Islet of Langerhans (tissue), 1 donor: Measurements from ENCODE around the gene RIPK4.
"Not testable (repeated sequence)": the region's sequence is repeated elsewhere in the genome, so short reads cannot be mapped to it uniquely, and the experiment has no call there.

ENCODE experiments used
- FAIRE-seq: peaks from one replicate; lab custom pipeline; 2011; peaks lifted over from hg19 to GRCh38; lab: Jason Lieb, UNC

Gene RIPK4

GRCh38 chr21:41794600-41794999, 27.7 kb upstream of the RIPK4 start:
- FAIRE-seq = no peak

- no peak for FAIRE-seq
Measured at GRCh38 chr21:41792711-41793110, 25.9 kb upstream of the RIPK4 start.

- FAIRE-seq = no peak
Measured at GRCh38 chr21:41786509-41786987, 19.7 kb upstream of the RIPK4 start.

GRCh38 chr21:41785262-41785661, 18.4 kb upstream of the RIPK4 start:
- not testable (repeated sequence) for FAIRE-seq

GRCh38 chr21:41784456-41785102, 17.7 kb upstream of the RIPK4 start:
- no peak for FAIRE-seq

GRCh38 chr21:41783476-41784180, 16.8 kb upstream of the RIPK4 start:
- FAIRE-seq = no peak

- FAIRE-seq = no peak
Measured at GRCh38 chr21:41781050-41781410, 14.2 kb upstream of the RIPK4 start.

GRCh38 chr21:41780337-41781049, 13.6 kb upstream of the RIPK4 start:
- FAIRE-seq = no peak

GRCh38 chr21:41779659-41780058, 12.8 kb upstream of the RIPK4 start:
- no peak for FAIRE-seq

GRCh38 chr21:41778930-41779600, 12.2 kb upstream of the RIPK4 start:
- FAIRE-seq = no peak

- FAIRE-seq = no peak
Measured at GRCh38 chr21:41777951-41778815, 11.3 kb upstream of the RIPK4 start.

GRCh38 chr21:41776778-41777177, 9.9 kb upstream of the RIPK4 start:
- FAIRE-seq = no peak

- FAIRE-seq = no peak
Measured at GRCh38 chr21:41775149-41775472, 8.3 kb upstream of the RIPK4 start.

- FAIRE-seq = no peak
Measured at GRCh38 chr21:41774467-41775148, 7.8 kb upstream of the RIPK4 start.

GRCh38 chr21:41772351-41773080, 5.7 kb upstream of the RIPK4 start:
- FAIRE-seq = no peak

- no peak for FAIRE-seq
Measured at GRCh38 chr21:41771625-41771945, 4.7 kb upstream of the RIPK4 start.

GRCh38 chr21:41770901-41771624, 4.2 kb upstream of the RIPK4 start:
- no peak for FAIRE-seq

GRCh38 chr21:41769933-41770332, 3.1 kb upstream of the RIPK4 start:
- FAIRE-seq = no peak

- no peak for FAIRE-seq
Measured at GRCh38 chr21:41769521-41769920, 2.7 kb upstream of the RIPK4 start.

GRCh38 chr21:41769111-41769510, 2.3 kb upstream of the RIPK4 start:
- FAIRE-seq = no peak
